ENCODE results near the gene FUT2.

FUT2 gene

DNA sequence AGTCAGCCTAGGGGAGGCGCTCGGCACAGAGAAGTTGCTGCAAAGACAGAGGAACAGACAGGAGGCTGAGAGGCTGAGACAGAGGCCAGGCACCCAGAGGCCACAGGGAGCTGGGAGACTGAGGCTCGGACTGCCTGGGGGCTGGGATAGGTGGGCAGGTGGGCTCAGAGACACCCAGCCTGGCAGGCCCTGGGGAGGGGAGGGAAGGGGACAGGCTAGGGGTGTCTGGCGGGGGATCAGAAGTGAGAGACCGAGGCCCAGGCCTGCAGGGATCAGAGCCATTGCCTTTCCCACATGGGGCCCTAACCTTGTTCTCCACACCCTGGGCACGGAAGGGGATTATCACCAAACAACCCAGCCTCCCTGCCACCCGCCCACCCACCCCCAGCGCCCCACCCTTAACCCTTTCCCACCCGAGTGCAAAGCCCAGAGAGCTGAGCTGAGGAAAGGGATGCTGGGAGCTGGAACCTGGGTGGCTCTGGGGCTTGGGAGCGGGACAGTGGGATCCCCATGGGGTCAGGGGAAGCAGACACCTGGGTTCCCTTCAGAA lies 24.2 kb upstream of the FUT2 start:
- no peak overlapping the region for H3K27ac ChIP-seq (ENCODE audit: low read length)
- no peak for ATAC-seq (ENCODE audit: insufficient read depth, low read depth)
- H4K20me1 ChIP-seq (ENCODE audit: insufficient read depth, low read length): no peaks in the 10 kb centered on the region
- no peak overlapping the region for H2AFZ ChIP-seq (ENCODE audit: low read depth, low read length)
- H3K36me3 ChIP-seq (ENCODE audit: insufficient read depth, low read length): no peaks in the 10 kb centered on the region
- TF ChIP-seq EZH2 (IDR thresholded peaks at IDR 0.05; ENCODE audit: borderline replicate concordance, low read depth, low read length, severe bottlenecking): no peak
- TF ChIP-seq, protein P1, sequence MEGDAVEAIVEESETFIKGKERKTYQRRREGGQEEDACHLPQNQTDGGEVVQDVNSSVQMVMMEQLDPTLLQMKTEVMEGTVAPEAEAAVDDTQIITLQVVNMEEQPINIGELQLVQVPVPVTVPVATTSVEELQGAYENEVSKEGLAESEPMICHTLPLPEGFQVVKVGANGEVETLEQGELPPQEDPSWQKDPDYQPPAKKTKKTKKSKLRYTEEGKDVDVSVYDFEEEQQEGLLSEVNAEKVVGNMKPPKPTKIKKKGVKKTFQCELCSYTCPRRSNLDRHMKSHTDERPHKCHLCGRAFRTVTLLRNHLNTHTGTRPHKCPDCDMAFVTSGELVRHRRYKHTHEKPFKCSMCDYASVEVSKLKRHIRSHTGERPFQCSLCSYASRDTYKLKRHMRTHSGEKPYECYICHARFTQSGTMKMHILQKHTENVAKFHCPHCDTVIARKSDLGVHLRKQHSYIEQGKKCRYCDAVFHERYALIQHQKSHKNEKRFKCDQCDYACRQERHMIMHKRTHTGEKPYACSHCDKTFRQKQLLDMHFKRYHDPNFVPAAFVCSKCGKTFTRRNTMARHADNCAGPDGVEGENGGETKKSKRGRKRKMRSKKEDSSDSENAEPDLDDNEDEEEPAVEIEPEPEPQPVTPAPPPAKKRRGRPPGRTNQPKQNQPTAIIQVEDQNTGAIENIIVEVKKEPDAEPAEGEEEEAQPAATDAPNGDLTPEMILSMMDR (IDR thresholded peaks at IDR 0.05; ENCODE audit: borderline replicate concordance, extremely low read depth, low read length, poor library complexity, severe bottlenecking): no peak
- H3K9me3 ChIP-seq (ENCODE audit: insufficient read depth, low read length, severe bottlenecking): no peaks in the 10 kb centered on the region
- H3K27me3 ChIP-seq (ENCODE audit: insufficient read depth, low read length, poor library complexity): no peaks in the 10 kb centered on the region
- no peak overlapping the region for H3K4me2 ChIP-seq (ENCODE audit: insufficient read depth, low read length)
- no peak for DNase-seq
- H3K4me3 ChIP-seq (ENCODE audit: low read depth in 1 of 2, low read length in 2 of 2): no peak overlapping the region
- no peaks in the 10 kb centered on the region for H3K79me2 ChIP-seq (ENCODE audit: insufficient read depth, low read length)
- no peak overlapping the region for H3K9ac ChIP-seq (ENCODE audit: low read depth, low read length)
- H3K4me1 ChIP-seq (ENCODE audit: insufficient read depth, low read length): peaks cover 10% of the 10 kb centered on the region

DNA sequence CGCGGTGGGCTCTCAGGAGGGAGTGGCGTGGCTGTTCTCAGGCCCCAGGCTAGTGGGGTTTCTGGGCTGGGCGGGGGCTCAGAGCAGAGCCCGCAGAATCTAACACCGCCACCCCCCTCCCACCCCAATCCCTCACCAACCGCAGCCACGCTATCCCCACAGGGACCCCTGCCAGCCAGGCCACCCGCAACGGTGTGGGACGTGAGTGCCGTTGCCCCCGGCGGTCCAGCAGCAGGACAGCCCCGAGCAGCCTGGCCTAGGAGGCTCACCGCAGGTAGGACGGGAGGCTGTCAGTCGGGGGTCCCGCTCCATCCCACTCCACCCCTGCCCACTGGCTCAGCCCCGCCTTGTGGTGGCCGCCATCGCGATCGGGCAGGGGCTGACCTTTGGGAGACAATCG lies 22.8 kb upstream of the FUT2 start, which contains the start of gene NTN5:
Gene NTN5 (minus strand): TSS at position 24 of the 400 bp plus-strand sequence. CDS start 2,031 bp downstream, outside the sequence.
- Histone ChIP-seq H3K36me3 (ENCODE audit: insufficient read depth, low read length) (no peaks in the 10 kb centered on the region), H3K27ac (ENCODE audit: low read length) (no peak within 1 kb of the TSS), H3K4me1 (ENCODE audit: insufficient read depth, low read length) (peaks cover 10% of the 10 kb centered on the region), H4K20me1 (ENCODE audit: insufficient read depth, low read length) (no peaks in the 10 kb centered on the region), H3K9ac (ENCODE audit: low read depth, low read length) (no peak within 1 kb of the TSS), H3K27me3 (ENCODE audit: insufficient read depth, low read length, poor library complexity) (no peaks in the 10 kb centered on the region), H3K4me2 (ENCODE audit: insufficient read depth, low read length) (no peak within 1 kb of the TSS), H3K9me3 (ENCODE audit: insufficient read depth, low read length, severe bottlenecking) (no peaks in the 10 kb centered on the region), H2AFZ (ENCODE audit: low read depth, low read length) (no peak within 1 kb of the TSS), H3K79me2 (ENCODE audit: insufficient read depth, low read length) (no peaks in the 10 kb centered on the region), H3K4me3 (ENCODE audit: low read depth in 1 of 2, low read length in 2 of 2) (no peak within 1 kb of the TSS)
- TF ChIP-seq EZH2 (IDR thresholded peaks at IDR 0.05; ENCODE audit: borderline replicate concordance, low read depth, low read length, severe bottlenecking): no peak
- TF ChIP-seq, protein P1 (IDR thresholded peaks at IDR 0.05; ENCODE audit: borderline replicate concordance, extremely low read depth, low read length, poor library complexity, severe bottlenecking): no peak
- ATAC-seq (ENCODE audit: insufficient read depth, low read depth) (no peak), DNase-seq (no peak)

DNA sequence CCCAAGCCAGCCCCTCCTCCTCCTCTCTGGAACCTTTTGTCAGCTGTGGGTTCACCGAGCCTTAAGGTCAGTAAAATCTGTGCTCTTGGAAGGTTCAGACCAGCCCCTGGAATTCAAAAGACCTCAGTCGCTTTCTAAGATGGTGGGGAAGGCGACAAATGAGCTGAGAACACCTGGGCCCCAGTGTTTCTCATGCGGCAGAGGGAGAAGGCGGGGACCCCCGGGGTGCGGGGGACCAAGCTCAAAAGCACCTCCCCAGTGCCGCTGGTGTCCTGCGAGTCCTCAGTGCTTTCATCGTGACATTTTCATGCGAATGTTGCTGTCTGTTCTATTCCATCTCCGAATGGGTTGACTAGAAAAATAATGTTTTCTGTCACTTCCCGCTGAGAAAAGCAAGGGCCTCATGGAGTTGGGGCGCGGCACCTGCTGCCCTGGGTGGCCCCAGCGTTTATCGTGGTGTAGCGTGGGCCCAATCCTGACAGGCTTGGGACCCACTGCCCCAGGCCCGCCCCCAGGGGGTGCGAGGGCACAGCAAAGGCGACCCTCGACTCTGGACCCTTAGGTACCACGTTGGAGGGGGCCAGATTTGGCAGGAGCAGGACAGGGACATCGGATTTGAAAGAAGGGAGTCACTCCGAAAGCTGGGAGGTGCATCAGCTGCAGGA lies 22.2 kb upstream of the FUT2 start:
- Histone ChIP-seq H3K9me3 (ENCODE audit: insufficient read depth, low read length, severe bottlenecking) (no peaks in the 10 kb centered on the region), H2AFZ (ENCODE audit: low read depth, low read length) (no peak overlapping the region), H3K4me3 (ENCODE audit: low read depth in 1 of 2, low read length in 2 of 2) (no peak overlapping the region), H3K4me2 (ENCODE audit: insufficient read depth, low read length) (no peak overlapping the region), H4K20me1 (ENCODE audit: insufficient read depth, low read length) (no peaks in the 10 kb centered on the region), H3K36me3 (ENCODE audit: insufficient read depth, low read length) (no peaks in the 10 kb centered on the region), H3K27me3 (ENCODE audit: insufficient read depth, low read length, poor library complexity) (no peaks in the 10 kb centered on the region), H3K79me2 (ENCODE audit: insufficient read depth, low read length) (no peaks in the 10 kb centered on the region), H3K4me1 (ENCODE audit: insufficient read depth, low read length) (peaks cover 10% of the 10 kb centered on the region), H3K27ac (ENCODE audit: low read length) (no peak overlapping the region), H3K9ac (ENCODE audit: low read depth, low read length) (no peak overlapping the region)
- TF ChIP-seq, protein P1 (IDR thresholded peaks at IDR 0.05; ENCODE audit: borderline replicate concordance, extremely low read depth, low read length, poor library complexity, severe bottlenecking): no peak
- TF ChIP-seq EZH2 (IDR thresholded peaks at IDR 0.05; ENCODE audit: borderline replicate concordance, low read depth, low read length, severe bottlenecking): no peak
- ATAC-seq (ENCODE audit: insufficient read depth, low read depth) (no peak), DNase-seq (no peak)
